K562 (cell line): Measurements from ENCODE around the gene RCL1. TPM values are rescaled to one million over a fixed set of nuclear protein-coding genes. Genes with fewer than 3 reads are reported as not detected.

Source experiments
- ATAC-seq: fragments of 200-7000 bp; cut with Tn5 transposase; 3 replicates; pipeline ENCODE4 v1.9.1; 2020; ENCODE audit warnings: moderate library complexity
- BruUV-seq: library from RNA; stranded (reverse); fragments of 400-500 nt; replicated peaks from 2 replicates; lab custom pipeline; 2021; lab: Mats Ljungman, UMichigan
- CTCF ChIA-PET: fragments of 300-600 bp; formaldehyde crosslinking; extraction: SDS; loops from one replicate; lab custom pipeline; 2021; ENCODE audit warnings: low intra/inter-chr PET ratio; lab: Yijun Ruan, JAX
- POLR2A ChIA-PET: fragments of 300-600, 350-650 bp; sonication (Branson Sonifier 250); formaldehyde crosslinking; extraction: SDS; loops from one replicate; lab custom pipeline; 2021; ENCODE audit warnings: antibody characterized with exemption, inconsistent platforms; lab: Yijun Ruan, JAX
- DNase-seq, 4 experiments: peaks; one replicate each; pipeline versions ENCODE4 v3.0.0 to v3.0.0-alpha.2; 2011 to 2018; ENCODE audit warnings: low spot score in 3 of 4, mixed read lengths in 3 of 4; ENCODE audit errors: extremely low read depth in 1 of 4
- FAIRE-seq: peaks from 2 replicates; lab custom pipeline; 2011; peaks lifted over from hg19 to GRCh38; lab: Jason Lieb, UNC
- H2AFZ ChIP-seq: 2 replicates; pipeline ENCODE4 v1.6.0; 2011; ENCODE audit warnings: low read depth, low read length, control low read depth, inconsistent platforms
- H3K27ac ChIP-seq: fragments of 200-600 bp; 3 replicates; pipeline ENCODE4 v1.8.0; 2011; ENCODE audit warnings: low read depth, mild to moderate bottlenecking, control low read depth, inconsistent platforms, low read length, moderate library complexity, mixed read lengths; ENCODE audit errors: extremely low read depth
- H3K27me3 ChIP-seq, 2 experiments: fragments of 300-600 bp in 1 of 2; 2 replicates in 1 of 2; 3 replicates in 1 of 2; pipeline versions ENCODE4 v1.6.0 to v1.8.0; 2011; ENCODE audit warnings: inconsistent platforms in 2 of 2, low read length in 2 of 2, mild to moderate bottlenecking in 1 of 2, mixed read lengths in 1 of 2, moderate library complexity in 1 of 2; ENCODE audit not compliant: control insufficient read depth in 2 of 2, insufficient read depth in 2 of 2
- H3K36me3 ChIP-seq: fragments of 300-600 bp; 3 replicates; pipeline ENCODE4 v1.8.0; 2011; ENCODE audit warnings: mild to moderate bottlenecking, low read length, inconsistent platforms; ENCODE audit not compliant: control insufficient read depth, insufficient read depth
- H3K4me1 ChIP-seq, 2 experiments: fragments of 200-600 bp in 1 of 2; replicated peaks in 1 of 2; 2 replicates in 1 of 2; 3 replicates in 1 of 2; pipeline versions ENCODE4 v1.5.1 to v1.8.0; 2011; ENCODE audit warnings: inconsistent platforms in 2 of 2, low read length in 2 of 2, mild to moderate bottlenecking in 1 of 2, mixed read lengths in 1 of 2, moderate library complexity in 1 of 2; ENCODE audit not compliant: control insufficient read depth in 2 of 2, insufficient read depth in 2 of 2
- H3K4me2 ChIP-seq: 2 replicates; pipeline ENCODE4 v1.6.1; 2011; ENCODE audit warnings: low read length, control low read depth, inconsistent platforms, mixed read lengths; ENCODE audit not compliant: insufficient read depth
- H3K4me3 ChIP-seq: fragments of 200-600 bp; sonication (generic), shearing (Covaris generic); 2 replicates; pipeline ENCODE4 v1.5.1; 2016; ENCODE audit warnings: control low read depth, inconsistent platforms
- H3K79me2 ChIP-seq: fragments of 200-600 bp; 3 replicates; pipeline ENCODE4 v1.8.0; 2011; ENCODE audit warnings: low read length, inconsistent platforms; ENCODE audit not compliant: control insufficient read depth, insufficient read depth
- H3K9ac ChIP-seq, 2 experiments: 2 replicates each; pipeline versions ENCODE4 v1.6.0 to v1.6.1; 2011; ENCODE audit warnings: low read depth in 2 of 2, low read length in 2 of 2, control low read depth in 1 of 2, inconsistent platforms in 1 of 2, mild to moderate bottlenecking in 1 of 2, mixed read lengths in 1 of 2; ENCODE audit not compliant: insufficient read depth in 1 of 2
- H3K9me1 ChIP-seq: one replicate; pipeline ENCODE4 v1.6.0; 2011; ENCODE audit warnings: inconsistent platforms, mild to moderate bottlenecking, low read length, moderate library complexity; ENCODE audit not compliant: control insufficient read depth, insufficient read depth
- H3K9me3 ChIP-seq: replicated peaks from 2 replicates; pipeline ENCODE4 v1.5.1; 2011; ENCODE audit warnings: low read depth, low read length, inconsistent platforms; ENCODE audit not compliant: control insufficient read depth, insufficient read depth
- H4K20me1 ChIP-seq: replicated peaks from 2 replicates; pipeline ENCODE4 v1.6.1; 2011; ENCODE audit warnings: low read length, inconsistent platforms, mixed read lengths; ENCODE audit not compliant: control insufficient read depth, insufficient read depth
- BCOR ChIP-seq: fragments of 450-650 bp; IDR thresholded peaks from 2 replicates; pipeline ENCODE4 v1.6.1; 2016
- CBX1 ChIP-seq: sonication (generic); IDR thresholded peaks from 2 replicates; pipeline ENCODE4 v1.6.1; 2016; ENCODE audit warnings: antibody characterized with exemption, low read depth, mild to moderate bottlenecking
- GABPB2 ChIP-seq: fragments of 250-450 bp; sonication (Bioruptor Pico); conservative IDR thresholded peaks from 2 replicates; pipeline ENCODE4 v1.5.1; 2021; ENCODE audit warnings: mild to moderate bottlenecking
- JUND ChIP-seq, 2 experiments: IDR thresholded peaks; 2 replicates in 1 of 2; 3 replicates in 1 of 2; pipeline ENCODE4 v1.6.1; 2011; ENCODE audit warnings: borderline replicate concordance in 2 of 2, low read depth in 2 of 2, low read length in 2 of 2, improper control_type of control experiment in 1 of 2, missing biosample characterization in 1 of 2, missing genetic modification characterization in 1 of 2, missing genetic modification reagents in 1 of 2
- KDM1A ChIP-seq, 2 experiments: fragments of 450-650 bp; IDR thresholded peaks; 2 replicates each; pipeline ENCODE4 v1.6.1; 2016; ENCODE audit warnings: mild to moderate bottlenecking in 2 of 2
- NCOA4 ChIP-seq: fragments of 450-650 bp; IDR thresholded peaks from 2 replicates; pipeline ENCODE4 v1.6.1; 2018; ENCODE audit warnings: mild to moderate bottlenecking; ENCODE audit not compliant: partially characterized antibody
- RBM25 ChIP-seq: fragments of 200-400 bp; formaldehyde crosslinking; IDR thresholded peaks from 2 replicates; pipeline ENCODE4 v1.6.1; 2018; ENCODE audit warnings: low read length, low read depth, moderate library complexity; ENCODE audit not compliant: severe bottlenecking
- RUNX1 ChIP-seq: sonication (generic); IDR thresholded peaks from 2 replicates; pipeline ENCODE4 v1.6.1; 2016; ENCODE audit warnings: antibody characterized with exemption, low read depth
- SIRT6 ChIP-seq: IDR thresholded peaks from one replicate; pipeline ENCODE4 v1.6.1; 2012; ENCODE audit warnings: low read depth, mild to moderate bottlenecking, control low read depth, inconsistent platforms, low read length, moderate library complexity
- ZNF121 ChIP-seq: sonication (generic); formaldehyde crosslinking; conservative IDR thresholded peaks from 2 replicates; pipeline ENCODE4 v1.8.0; 2022; ENCODE audit warnings: missing genetic modification reagents
- whole genome bisulfite sequencing: fragments of 100-300 bp; shearing (Covaris generic); methylation state at CpG from one replicate; pipeline ENCODE4 v1.1.6; 2016; ENCODE audit warnings: low coverage, mixed read lengths; ENCODE audit not compliant: insufficient coverage; ENCODE audit errors: missing lambda C conversion rate; 5-methylcytosine and 5-hydroxymethylcytosine counted together
- in situ Hi-C: fragments of 300-500 bp; cut with MboI; formaldehyde crosslinking; loops from 4 replicates; pipeline ENCODE4 v1.15.0; 2018; ENCODE audit warnings: inconsistent platforms, mixed read lengths
- intact Hi-C: fragments of 100-400 bp; cut with micrococcal nuclease; formaldehyde crosslinking; loops from 2 replicates; pipeline ENCODE4 v1.14.2; 2022
- polyA plus RNA-seq, 8 experiments: library from polyadenylated mRNA; depleted of rRNA in 4 of 8; stranded (reverse) in 5 of 8; unstranded in 3 of 8; fragments of >200 nt; fragmentation: Nextera tagmentation in 2 of 8; fragmentation: Illumina TruSeq in 1 of 8; extraction: Ambion mirVana in 2 of 8; extraction: Trizol in 1 of 8; gene quantifications; 2 replicates each; pipeline versions ENCODE4 v1.2.1 to v1.2.3, GENCODE V29; 2011 to 2014; ENCODE audit warnings: inconsistent platforms in 1 of 8, missing spikeins in 1 of 8
- total RNA-seq, 7 experiments: library from RNA; depleted of rRNA in 6 of 7; stranded (reverse); fragments of >200 nt in 6 of 7; fragmentation: Illumina TruSeq in 2 of 7; extraction: Trizol in 2 of 7; gene quantifications; 2 replicates each; pipeline versions ENCODE4 v1.2.1 to v1.2.3, GENCODE V29; 2011 to 2021; ENCODE audit warnings: low replicate concordance in 1 of 7
- TF ChIP-seq, protein P1 (sequence below): sonication (generic); formaldehyde crosslinking; IDR thresholded peaks from 2 replicates; pipeline ENCODE4 v1.8.1; 2023; ENCODE audit warnings: missing genetic modification reagents, mild to moderate bottlenecking, borderline replicate concordance

Gene RCL1
- total and polyA plus RNA-seq, 9 of the 15 experiments (the other 6 are each of a cell fraction or from before 2014, with no cell fraction given), result 24.0 to 67.7 (median 38.6) TPM

DNA sequence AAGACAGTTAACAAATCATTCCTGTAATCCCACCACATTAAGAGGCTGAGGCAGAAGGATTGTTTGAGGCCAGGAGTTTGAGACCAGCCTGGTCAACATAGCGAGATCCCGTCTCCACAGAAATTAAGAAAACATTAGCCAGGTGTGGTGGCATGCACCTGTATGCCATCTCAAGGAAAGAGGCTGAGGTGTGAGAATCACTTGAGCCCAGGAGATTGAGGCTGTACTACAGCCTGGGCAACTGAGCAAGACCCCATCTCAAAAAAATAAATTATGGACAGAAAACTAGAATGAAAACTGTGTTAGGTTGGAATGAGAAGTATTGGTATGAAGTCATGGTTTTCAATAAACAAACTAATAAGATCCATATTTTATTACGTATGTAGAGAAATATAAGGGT is 28.7 kb upstream of the RCL1 start:
- no peak for ATAC-seq
- Histone ChIP-seq H3K9me1 (no peaks in the 10 kb centered on the region), H3K27ac (no peak overlapping the region; the same call in 2 of the 3 replicates), H3K4me3 (no peak overlapping the region), H3K79me2 (no peaks in the 10 kb centered on the region; the same call in 2 of the 3 replicates), H3K36me3 (no peaks in the 10 kb centered on the region), H4K20me1 (no peaks in the 10 kb centered on the region), H3K9ac (no peak overlapping the region), H3K4me2 (no peak overlapping the region; the same call in 1 of the 2 replicates), H3K9me3 (no peaks in the 10 kb centered on the region), H2AFZ (peak overlapping the region; percentile 90; the same call in 1 of the 2 replicates), H3K4me1 (peaks cover 12 to 17% of the 10 kb centered on the region in 2 experiments; a peak in 4 of 5 replicates), H3K27me3 (no peaks in the 10 kb centered on the region)
- WGBS, result 67% methylated on average over 3 of the region's 3 CpGs
- in situ Hi-C loops, result no loop called here
- ChIA-PET CTCF (no interaction called here), POLR2A (interaction anchor here (0.5 to 1.5 kb wide), 2 partner anchors 160 to 812 kb away, joined by 3 to 5 read pairs; no protein-coding TSS in a partner anchor)
- TF ChIP-seq ZNF121 (CRISPR knock-in tag), result peak; percentile 90
- TF ChIP-seq KDM1A (IDR thresholded peaks at IDR 0.05), result peak in 1 of 2 experiments; percentile 24; a peak in 2 of 4 replicates
- TF ChIP-seq RBM25, result peak; percentile 38
- peak; percentile 44; the same call in 1 of the 2 replicates for TF ChIP-seq BCOR
- TF ChIP-seq JUND (IDR thresholded peaks at IDR 0.05; ENCODE audit: borderline replicate concordance, low read depth, low read length), result no peak
- TF ChIP-seq JUND (tag; IDR thresholded peaks at IDR 0.05; ENCODE audit: borderline replicate concordance, low read depth, low read length), result no peak
- DNase-seq, result no peak
- no peak for FAIRE-seq
- intact Hi-C loops, result loop anchor here (5.0 kb wide), 1 partner anchor 663 kb away; no protein-coding TSS in a partner anchor
- BruUV-seq, result no TSS peak

DNA sequence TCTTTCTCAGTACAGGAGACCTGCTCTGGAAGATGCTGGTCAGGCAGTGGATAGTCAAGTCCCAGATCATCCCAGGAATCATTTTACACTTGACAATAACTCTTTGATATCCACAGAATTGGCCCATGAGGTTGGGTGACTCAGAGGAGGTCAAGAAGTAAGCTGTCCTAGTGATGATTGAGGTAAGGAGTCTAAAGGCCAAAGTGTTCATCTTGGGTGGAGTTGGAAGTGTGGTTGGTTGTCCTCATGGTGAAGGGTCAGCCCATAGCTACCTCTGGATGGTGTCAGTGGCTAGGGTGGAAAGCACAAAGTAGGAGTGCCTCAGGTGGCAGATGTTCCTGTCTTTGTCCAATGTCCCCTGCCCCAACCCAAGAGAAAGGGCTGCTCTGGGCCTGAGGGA is 24.1 kb upstream of the RCL1 start:
- peak; percentile 23; the same call in 2 of the 3 replicates for ATAC-seq
- POLR2A ChIA-PET, result no interaction called here
- BruUV-seq, result no TSS peak
- peak in 2 of 4 experiments; percentile 14 to 29 for DNase-seq
- no peak for TF ChIP-seq GABPB2 (CRISPR knock-in tag)
- TF ChIP-seq RUNX1, result no peak
- TF ChIP-seq CBX1, result no peak
- TF ChIP-seq NCOA4, result no peak
- no peak for TF ChIP-seq SIRT6
- TF ChIP-seq, protein P1, sequence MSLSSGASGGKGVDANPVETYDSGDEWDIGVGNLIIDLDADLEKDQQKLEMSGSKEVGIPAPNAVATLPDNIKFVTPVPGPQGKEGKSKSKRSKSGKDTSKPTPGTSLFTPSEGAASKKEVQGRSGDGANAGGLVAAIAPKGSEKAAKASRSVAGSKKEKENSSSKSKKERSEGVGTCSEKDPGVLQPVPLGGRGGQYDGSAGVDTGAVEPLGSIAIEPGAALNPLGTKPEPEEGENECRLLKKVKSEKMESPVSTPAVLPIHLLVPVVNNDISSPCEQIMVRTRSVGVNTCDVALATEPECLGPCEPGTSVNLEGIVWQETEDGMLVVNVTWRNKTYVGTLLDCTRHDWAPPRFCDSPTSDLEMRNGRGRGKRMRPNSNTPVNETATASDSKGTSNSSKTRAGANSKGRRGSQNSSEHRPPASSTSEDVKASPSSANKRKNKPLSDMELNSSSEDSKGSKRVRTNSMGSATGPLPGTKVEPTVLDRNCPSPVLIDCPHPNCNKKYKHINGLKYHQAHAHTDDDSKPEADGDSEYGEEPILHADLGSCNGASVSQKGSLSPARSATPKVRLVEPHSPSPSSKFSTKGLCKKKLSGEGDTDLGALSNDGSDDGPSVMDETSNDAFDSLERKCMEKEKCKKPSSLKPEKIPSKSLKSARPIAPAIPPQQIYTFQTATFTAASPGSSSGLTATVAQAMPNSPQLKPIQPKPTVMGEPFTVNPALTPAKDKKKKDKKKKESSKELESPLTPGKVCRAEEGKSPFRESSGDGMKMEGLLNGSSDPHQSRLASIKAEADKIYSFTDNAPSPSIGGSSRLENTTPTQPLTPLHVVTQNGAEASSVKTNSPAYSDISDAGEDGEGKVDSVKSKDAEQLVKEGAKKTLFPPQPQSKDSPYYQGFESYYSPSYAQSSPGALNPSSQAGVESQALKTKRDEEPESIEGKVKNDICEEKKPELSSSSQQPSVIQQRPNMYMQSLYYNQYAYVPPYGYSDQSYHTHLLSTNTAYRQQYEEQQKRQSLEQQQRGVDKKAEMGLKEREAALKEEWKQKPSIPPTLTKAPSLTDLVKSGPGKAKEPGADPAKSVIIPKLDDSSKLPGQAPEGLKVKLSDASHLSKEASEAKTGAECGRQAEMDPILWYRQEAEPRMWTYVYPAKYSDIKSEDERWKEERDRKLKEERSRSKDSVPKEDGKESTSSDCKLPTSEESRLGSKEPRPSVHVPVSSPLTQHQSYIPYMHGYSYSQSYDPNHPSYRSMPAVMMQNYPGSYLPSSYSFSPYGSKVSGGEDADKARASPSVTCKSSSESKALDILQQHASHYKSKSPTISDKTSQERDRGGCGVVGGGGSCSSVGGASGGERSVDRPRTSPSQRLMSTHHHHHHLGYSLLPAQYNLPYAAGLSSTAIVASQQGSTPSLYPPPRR (CRISPR knock-in tag), result no peak
- in situ Hi-C loops, result no loop called here
- H3K4me3 ChIP-seq, result no peak overlapping the region
- H3K4me1 ChIP-seq, result peaks cover 10 to 13% of the 10 kb centered on the region in 2 experiments; a peak in 4 of 5 replicates
- peak overlapping the region in 1 of 2 experiments; percentile 36; a peak in 1 of 4 replicates for H3K9ac ChIP-seq
- no peaks in the 10 kb centered on the region for H3K36me3 ChIP-seq
- CTCF ChIA-PET, result no interaction called here
- intact Hi-C loops, result no loop called here
- H3K27ac ChIP-seq, result no peak overlapping the region
- H3K9me3 ChIP-seq, result no peaks in the 10 kb centered on the region
- no peaks in the 10 kb centered on the region for H3K27me3 ChIP-seq
- H3K79me2 ChIP-seq, result no peaks in the 10 kb centered on the region
- H4K20me1 ChIP-seq, result no peaks in the 10 kb centered on the region
- no peaks in the 10 kb centered on the region for H3K9me1 ChIP-seq
- no peak overlapping the region for H3K4me2 ChIP-seq
- peak; percentile 69 for FAIRE-seq
- peak overlapping the region; percentile 83 for H2AFZ ChIP-seq
